ENCODE results near the gene RICTOR.

GRCh38 chr5:39073767-39074016 lies 507 bp downstream of the RICTOR start:
- TF ChIP-seq ZNF671 (CRISPR knock-in tag; IDR thresholded peaks at IDR 0.05) (no peak), CTCF (IDR thresholded peaks at IDR 0.05) (no peak), ZNF138 (CRISPR knock-in tag; conservative IDR thresholded peaks at IDR 0.05) (no peak), ZBTB43 (CRISPR knock-in tag; IDR thresholded peaks at IDR 0.05) (no peak), ZNF219 (CRISPR knock-in tag; IDR thresholded peaks at IDR 0.05; ENCODE audit: borderline replicate concordance) (no peak), NFE2L1 (CRISPR knock-in tag; IDR thresholded peaks at IDR 0.05) (no peak), MAX (CRISPR knock-in tag; IDR thresholded peaks at IDR 0.05) (no peak), ESRRA (CRISPR knock-in tag; IDR thresholded peaks at IDR 0.05; ENCODE audit: borderline replicate concordance) (no peak), ATF6 (CRISPR knock-in tag; IDR thresholded peaks at IDR 0.05) (no peak), IRF2 (CRISPR knock-in tag; IDR thresholded peaks at IDR 0.05; ENCODE audit: borderline replicate concordance, low read depth) (no peak), ZNF121 (CRISPR knock-in tag; IDR thresholded peaks at IDR 0.05) (no peak)
